Left lung (tissue), 10 donors: ENCODE data around the gene TSHZ3. TPM values are rescaled to one million over a fixed set of nuclear protein-coding genes. Genes with fewer than 3 reads are reported as not detected.

Experiments
- ATAC-seq: fragments of 200-7000 bp; cut with Tn5 transposase; one replicate; pipeline ENCODE4 v1.9.1; 2020; ENCODE audit warnings: moderate library complexity
- DNase-seq, 4 donors: peaks; one replicate each; pipeline ENCODE4 v3.0.0-alpha.2; 2013 to 2020
- H3K27ac ChIP-seq, 2 donors: fragments of 200-600 bp; sonication (generic) in 1 of 2; one replicate each; pipeline versions ENCODE4 v1.5.0 to v1.8.0; 2020 to 2021
- H3K27me3 ChIP-seq, 2 donors: fragments of 200-600 bp; sonication (generic) in 1 of 2; one replicate each; pipeline versions ENCODE4 v1.5.0 to v1.8.0; 2020 to 2021
- H3K36me3 ChIP-seq, 2 donors: fragments of 200-600 bp; sonication (generic) in 1 of 2; one replicate each; pipeline versions ENCODE4 v1.5.0 to v1.8.0; 2020 to 2021
- H3K4me1 ChIP-seq, 2 donors: fragments of 200-600 bp; one replicate each; pipeline ENCODE4 v1.8.0; 2021
- H3K4me3 ChIP-seq, 2 donors: fragments of 200-600 bp; sonication (generic) in 1 of 2; one replicate each; pipeline versions ENCODE4 v1.5.0 to v1.8.0; 2020 to 2021; ENCODE audit warnings: mild to moderate bottlenecking in 1 of 2
- H3K9me3 ChIP-seq, 2 donors: fragments of 200-600 bp; sonication (generic) in 1 of 2; one replicate each; pipeline versions ENCODE4 v1.5.0 to v1.8.0; 2020 to 2021
- intact Hi-C, 2 donors: fragments of 100-400 bp; cut with DNase I; formaldehyde crosslinking; loops; one replicate each; pipeline versions ENCODE4 v1.11.2 to v1.14.2; 2022
- polyA plus RNA-seq, 6 donors: library from polyadenylated mRNA; unstranded; fragments of 120-200 nt; gene quantifications; one replicate each; pipeline ENCODE4 v1.2.1, GENCODE V29; 2013; ENCODE audit not compliant: insufficient read length in 6 of 6
- total RNA-seq, 2 donors: library from RNA; stranded (reverse); fragmentation: NEBNext Ultra II Directional; extraction: Animal tissue kit (Norgen Biotek cat#: 25700); gene quantifications; one replicate each; pipeline ENCODE4 v1.2.1, GENCODE V29; 2021
- TF ChIP-seq, protein P1 (sequence below), 2 donors: fragments of 200-600 bp; sonication (generic) in 1 of 2; IDR thresholded peaks; one replicate each; pipeline versions ENCODE4 v1.5.0 to v1.8.0; 2021; ENCODE audit warnings: antibody characterized with exemption in 2 of 2
- donor health status: DM: no; HTN: yes; CAD: no.
- donor health status: DM: no; HTN: no; CAD: no.

Gene TSHZ3
- total and polyA plus RNA-seq, 8 donors, result 6.7 to 42.9 (median 35.2) TPM

DNA sequence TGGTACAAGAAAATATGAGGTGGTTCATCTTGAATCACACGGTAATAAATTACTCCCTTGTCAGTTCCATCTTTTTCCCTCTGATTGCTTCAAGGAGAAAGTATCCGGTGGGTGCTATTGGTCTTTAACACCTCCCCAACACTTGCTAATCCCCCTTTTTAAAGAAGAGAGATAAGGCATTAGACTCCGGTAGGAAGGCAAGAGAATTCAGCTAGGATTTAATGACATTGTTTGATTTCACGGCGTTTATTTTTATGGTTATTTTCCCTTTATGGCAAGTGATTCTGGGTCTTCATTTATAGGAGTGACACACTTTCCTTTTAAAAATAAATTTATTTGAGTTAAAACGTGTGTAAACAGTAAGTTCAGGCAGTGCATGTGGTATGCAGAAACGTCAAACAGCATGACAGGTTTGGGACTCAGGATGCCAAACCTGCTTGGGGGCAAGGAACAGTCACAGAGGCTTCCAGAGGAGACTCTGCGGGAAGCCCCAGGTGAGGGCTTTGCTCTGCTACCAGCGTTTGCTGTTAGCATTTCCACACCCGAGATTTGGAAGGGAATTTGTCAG lies 36.5 kb downstream of the TSHZ3 start:
- intact Hi-C loops, result no loop called here
- H3K27ac ChIP-seq, result no peak overlapping the region

DNA sequence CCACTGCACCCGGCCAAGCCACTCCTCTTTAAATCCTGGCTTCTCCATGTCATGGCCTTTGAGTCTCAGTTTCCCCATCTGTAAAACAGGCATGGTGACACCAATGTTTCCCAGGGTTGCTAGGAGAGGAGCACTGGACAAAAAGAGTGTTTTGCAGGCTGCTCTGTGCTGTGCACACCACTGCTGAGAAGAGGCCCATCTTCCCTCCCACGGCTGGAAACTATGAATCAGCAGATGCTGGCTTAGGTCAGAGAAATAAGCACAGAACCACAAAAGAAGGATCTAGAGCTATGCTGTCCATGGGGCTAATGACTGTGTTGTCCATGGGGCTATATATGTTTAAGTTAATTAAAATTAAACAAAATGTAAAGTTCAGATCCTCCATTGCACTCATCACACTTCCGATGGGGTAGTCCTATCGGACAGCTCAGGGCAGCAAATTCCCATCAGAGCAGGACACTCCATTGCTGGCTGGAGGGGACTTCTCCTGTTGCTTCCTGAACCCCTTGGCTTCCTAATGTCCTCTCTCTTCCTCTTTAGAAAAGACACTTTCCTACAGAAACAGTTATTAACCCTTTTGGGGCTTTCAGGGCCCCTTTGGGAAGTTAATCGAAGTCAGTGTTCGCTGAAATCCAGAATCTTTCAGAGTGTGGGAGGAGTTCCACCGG lies 37.1 kb downstream of the TSHZ3 start:
- Histone ChIP-seq H3K4me1 (peaks cover 0 to 41% of the 10 kb centered on the region in 2 donors), H3K36me3 (no peaks in the 10 kb centered on the region), H3K4me3 (no peak overlapping the region), H3K27me3 (peaks cover 0 to 5% of the 10 kb centered on the region in 2 donors), H3K9me3 (no peaks in the 10 kb centered on the region), H3K27ac (peak overlapping the region; percentile 2 to 23)
- TF ChIP-seq, protein P1, sequence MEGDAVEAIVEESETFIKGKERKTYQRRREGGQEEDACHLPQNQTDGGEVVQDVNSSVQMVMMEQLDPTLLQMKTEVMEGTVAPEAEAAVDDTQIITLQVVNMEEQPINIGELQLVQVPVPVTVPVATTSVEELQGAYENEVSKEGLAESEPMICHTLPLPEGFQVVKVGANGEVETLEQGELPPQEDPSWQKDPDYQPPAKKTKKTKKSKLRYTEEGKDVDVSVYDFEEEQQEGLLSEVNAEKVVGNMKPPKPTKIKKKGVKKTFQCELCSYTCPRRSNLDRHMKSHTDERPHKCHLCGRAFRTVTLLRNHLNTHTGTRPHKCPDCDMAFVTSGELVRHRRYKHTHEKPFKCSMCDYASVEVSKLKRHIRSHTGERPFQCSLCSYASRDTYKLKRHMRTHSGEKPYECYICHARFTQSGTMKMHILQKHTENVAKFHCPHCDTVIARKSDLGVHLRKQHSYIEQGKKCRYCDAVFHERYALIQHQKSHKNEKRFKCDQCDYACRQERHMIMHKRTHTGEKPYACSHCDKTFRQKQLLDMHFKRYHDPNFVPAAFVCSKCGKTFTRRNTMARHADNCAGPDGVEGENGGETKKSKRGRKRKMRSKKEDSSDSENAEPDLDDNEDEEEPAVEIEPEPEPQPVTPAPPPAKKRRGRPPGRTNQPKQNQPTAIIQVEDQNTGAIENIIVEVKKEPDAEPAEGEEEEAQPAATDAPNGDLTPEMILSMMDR (IDR thresholded peaks at IDR 0.05), result no peak
- peak in 1 of 4 donors; percentile 63 for DNase-seq
- peak; percentile 79 for ATAC-seq
- intact Hi-C loops, result no loop called here

More for the DNA sequence above, 36.5 kb downstream of the TSHZ3 start:
- H3K4me3 ChIP-seq, result no peak overlapping the region
- no peak for ATAC-seq
- H3K9me3 ChIP-seq, result no peaks in the 10 kb centered on the region
- DNase-seq, result peak in 1 of 4 donors; percentile 4
- H3K4me1 ChIP-seq, result peaks cover 0 to 47% of the 10 kb centered on the region in 2 donors
- TF ChIP-seq, protein P1 (IDR thresholded peaks at IDR 0.05), result no peak
- H3K27me3 ChIP-seq, result peaks cover 0 to 12% of the 10 kb centered on the region in 2 donors
- H3K36me3 ChIP-seq, result no peaks in the 10 kb centered on the region

GRCh38 chr19:31310432-31311133 lies 38.7 kb downstream of the TSHZ3 start:
- Histone ChIP-seq H3K27me3 (no peaks in the 10 kb centered on the region), H3K9me3 (no peaks in the 10 kb centered on the region), H3K27ac (no peak overlapping the region), H3K36me3 (no peaks in the 10 kb centered on the region), H3K4me3 (no peak overlapping the region), H3K4me1 (peaks cover 0 to 28% of the 10 kb centered on the region in 2 donors)
- TF ChIP-seq, protein P1 (IDR thresholded peaks at IDR 0.05), result no peak
- ATAC-seq (no peak), DNase-seq (peak in 1 of 4 donors; percentile 12)
- intact Hi-C loops, result no loop called here

- H3K4me1 ChIP-seq, result peaks cover 0 to 20% of the 10 kb centered on the region in 2 donors
- intact Hi-C loops, result no loop called here
- DNase-seq, result peak in 1 of 4 donors; percentile 15
- H3K27ac ChIP-seq, result no peak overlapping the region
- TF ChIP-seq, protein P1 (IDR thresholded peaks at IDR 0.05), result no peak
- H3K4me3 ChIP-seq, result no peak overlapping the region
- ATAC-seq, result no peak
- no peaks in the 10 kb centered on the region for H3K27me3 ChIP-seq
- no peaks in the 10 kb centered on the region for H3K9me3 ChIP-seq
- H3K36me3 ChIP-seq, result no peaks in the 10 kb centered on the region
Observed at GRCh38 chr19:31308781-31309180, 40.5 kb downstream of the TSHZ3 start.

GRCh38 chr19:31307071-31307669 lies 42.1 kb downstream of the TSHZ3 start:
- intact Hi-C loops, result no loop called here
- TF ChIP-seq, protein P1 (IDR thresholded peaks at IDR 0.05), result no peak
- no peaks in the 10 kb centered on the region for H3K27me3 ChIP-seq
- no peaks in the 10 kb centered on the region for H3K9me3 ChIP-seq
- peaks cover 0 to 17% of the 10 kb centered on the region in 2 donors for H3K4me1 ChIP-seq
- no peak overlapping the region for H3K4me3 ChIP-seq
- no peaks in the 10 kb centered on the region for H3K36me3 ChIP-seq
- ATAC-seq (no peak), DNase-seq (peak in 1 of 4 donors; percentile 6)
- H3K27ac ChIP-seq, result no peak overlapping the region
